HEK293T (cell line): ENCODE measurements around the gene ABR.
"Not testable (repeated sequence)": the region's sequence is repeated elsewhere in the genome, so short reads cannot be mapped to it uniquely, and the experiment has no call there.

Source experiments
- CTCF ChIA-PET: fragments of 350-600 bp; formaldehyde crosslinking; extraction: SDS; loops from one replicate; lab custom pipeline; 2021; ENCODE audit warnings: antibody characterized with exemption, inconsistent platforms; lab: Yijun Ruan, JAX
- POLR2A ChIA-PET: fragments of 350-600 bp; formaldehyde crosslinking; extraction: SDS; loops from one replicate; lab custom pipeline; 2020; ENCODE audit warnings: antibody characterized with exemption, inconsistent platforms; lab: Yijun Ruan, JAX
- DNase-seq: peaks from one replicate; pipeline ENCODE4 v3.0.0; 2012; ENCODE audit warnings: mixed read lengths; ENCODE audit errors: extremely low spot score
- ARNT ChIP-seq: fragments of 450-650 bp; IDR thresholded peaks from 2 replicates; pipeline ENCODE4 v1.6.1; 2017; ENCODE audit warnings: mild to moderate bottlenecking
- BHLHE40 ChIP-seq: fragments of 450-650 bp; IDR thresholded peaks from 2 replicates; pipeline ENCODE4 v1.6.1; 2016; ENCODE audit warnings: mild to moderate bottlenecking, moderate library complexity, borderline replicate concordance
- CTBP1 ChIP-seq: fragments of 450-650 bp; IDR thresholded peaks from 2 replicates; pipeline ENCODE4 v1.6.1; 2016; ENCODE audit warnings: borderline replicate concordance
- ELF4 ChIP-seq: fragments of 450-650 bp; IDR thresholded peaks from 2 replicates; pipeline ENCODE4 v1.6.1; 2017; ENCODE audit warnings: antibody characterized with exemption
- FOXA1 ChIP-seq: fragments of 450-650 bp; IDR thresholded peaks from 2 replicates; pipeline ENCODE4 v1.6.1; 2016; ENCODE audit warnings: mild to moderate bottlenecking
- FOXK2 ChIP-seq: fragments of 450-650 bp; IDR thresholded peaks from 2 replicates; pipeline ENCODE4 v1.6.1; 2016; ENCODE audit warnings: mild to moderate bottlenecking
- FOXM1 ChIP-seq: fragments of 450-650 bp; IDR thresholded peaks from 2 replicates; pipeline ENCODE4 v1.6.1; 2017; ENCODE audit warnings: mild to moderate bottlenecking, borderline replicate concordance
- HDGF ChIP-seq: fragments of 450-650 bp; IDR thresholded peaks from 2 replicates; pipeline ENCODE4 v1.6.1; 2017; ENCODE audit warnings: antibody characterized with exemption, borderline replicate concordance
- L3MBTL2 ChIP-seq: fragments of 450-650 bp; conservative IDR thresholded peaks from 2 replicates; pipeline ENCODE4 v1.6.1; 2016; ENCODE audit warnings: mild to moderate bottlenecking
- LEF1 ChIP-seq: fragments of 450-650 bp; IDR thresholded peaks from 2 replicates; pipeline ENCODE4 v1.6.1; 2017; ENCODE audit warnings: mild to moderate bottlenecking, borderline replicate concordance
- NFRKB ChIP-seq: fragments of 450-650 bp; IDR thresholded peaks from 2 replicates; pipeline ENCODE4 v1.6.1; 2016; ENCODE audit warnings: mild to moderate bottlenecking, moderate library complexity
- SP1 ChIP-seq: fragments of 450-650 bp; IDR thresholded peaks from 2 replicates; pipeline ENCODE4 v1.6.1; 2017
- SUZ12 ChIP-seq: fragments of 450-650 bp; IDR thresholded peaks from 2 replicates; pipeline ENCODE4 v1.6.1; 2016; ENCODE audit warnings: mild to moderate bottlenecking
- TARDBP ChIP-seq: fragments of 450-650 bp; IDR thresholded peaks from 2 replicates; pipeline ENCODE4 v1.6.1; 2016
- ZNF384 ChIP-seq: fragments of 450-650 bp; IDR thresholded peaks from 2 replicates; pipeline ENCODE4 v1.6.1; 2016
- TF ChIP-seq, protein P1 (sequence below): fragments of 450-650 bp; IDR thresholded peaks from 2 replicates; pipeline ENCODE4 v1.6.1; 2016

ABR gene

DNA sequence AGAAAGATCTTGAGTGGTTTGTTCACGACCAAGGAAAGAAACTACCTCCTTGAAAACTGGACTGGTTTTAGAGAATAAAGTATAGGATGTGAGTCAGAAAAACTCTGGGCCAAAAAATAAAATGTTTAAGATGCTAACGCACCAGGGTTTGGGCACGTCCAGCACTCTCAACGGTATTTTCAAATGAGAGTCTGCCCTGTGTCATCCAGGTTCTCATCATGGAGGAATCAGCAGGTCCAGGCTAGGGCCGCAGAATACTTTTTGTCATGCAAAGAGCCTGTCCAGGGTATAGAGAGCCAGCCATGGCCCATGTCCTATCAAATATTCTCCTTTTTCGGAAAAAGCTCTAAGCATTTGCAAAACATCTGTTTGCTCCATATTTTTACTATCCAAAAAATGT, 202.6 kb downstream of the ABR start:
- no peak for DNase-seq
- ChIA-PET POLR2A (interaction anchor here (1.0 to 1.7 kb wide), 2 partner anchors 19 to 71 kb away, joined by 3 to 5 read pairs; partner anchors contain the start of gene TIMM22), CTCF (no interaction called here)
- TF ChIP-seq FOXM1 (no peak), FOXK2 (no peak), SP1 (no peak), L3MBTL2 (no peak), BHLHE40 (no peak), CTBP1 (no peak), ELF4 (no peak), NFRKB (no peak), TARDBP (no peak), SUZ12 (no peak), ZNF384 (no peak), ARNT (no peak), LEF1 (no peak), HDGF (no peak), FOXA1 (no peak)
- TF ChIP-seq, protein P1, sequence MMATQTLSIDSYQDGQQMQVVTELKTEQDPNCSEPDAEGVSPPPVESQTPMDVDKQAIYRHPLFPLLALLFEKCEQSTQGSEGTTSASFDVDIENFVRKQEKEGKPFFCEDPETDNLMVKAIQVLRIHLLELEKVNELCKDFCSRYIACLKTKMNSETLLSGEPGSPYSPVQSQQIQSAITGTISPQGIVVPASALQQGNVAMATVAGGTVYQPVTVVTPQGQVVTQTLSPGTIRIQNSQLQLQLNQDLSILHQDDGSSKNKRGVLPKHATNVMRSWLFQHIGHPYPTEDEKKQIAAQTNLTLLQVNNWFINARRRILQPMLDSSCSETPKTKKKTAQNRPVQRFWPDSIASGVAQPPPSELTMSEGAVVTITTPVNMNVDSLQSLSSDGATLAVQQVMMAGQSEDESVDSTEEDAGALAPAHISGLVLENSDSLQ, result no peak

DNA sequence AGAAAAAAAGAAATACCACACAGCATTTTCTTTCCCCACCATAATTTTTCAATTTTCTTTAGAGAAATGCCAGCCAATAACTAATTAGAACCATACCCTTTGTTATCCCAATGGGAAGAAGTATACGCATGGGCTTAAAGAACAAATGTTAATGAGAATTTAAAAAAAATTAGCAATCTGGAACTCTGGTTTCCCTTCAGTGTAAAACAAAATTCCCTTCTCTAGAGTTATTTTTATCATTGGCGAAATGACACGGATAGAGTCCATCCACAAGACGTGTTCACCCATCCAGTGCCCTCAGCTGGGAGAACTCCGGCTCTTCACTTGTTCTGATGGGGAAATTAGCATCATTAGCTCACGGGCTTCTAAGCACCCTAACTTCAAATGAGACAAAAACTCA, 203.5 kb downstream of the ABR start:
- POLR2A ChIA-PET, result interaction anchor here (1.7 kb wide), 1 partner anchor 20 kb away, joined by 5 read pairs; the partner anchor contains the start of gene TIMM22
- TF ChIP-seq SUZ12, result no peak
- no peak for TF ChIP-seq BHLHE40
- TF ChIP-seq ZNF384, result no peak
- no peak for TF ChIP-seq FOXM1
- TF ChIP-seq HDGF, result no peak
- no peak for TF ChIP-seq ARNT
- CTCF ChIA-PET, result no interaction called here
- no peak for DNase-seq

- TF ChIP-seq ARNT (no peak), NFRKB (no peak), LEF1 (no peak), CTBP1 (no peak)
- TF ChIP-seq, protein P1, result no peak
- no peak for DNase-seq
- ChIA-PET POLR2A (interaction anchor here (0.7 to 1.7 kb wide), 2 partner anchors 21 to 73 kb away, joined by 3 to 5 read pairs; partner anchors contain the start of gene TIMM22), CTCF (interaction anchor here (0.5 kb wide), 1 partner anchor 162 kb away, joined by 3 read pairs; no protein-coding TSS in a partner anchor)
Observed at GRCh38 chr17:975371-975915, 204.3 kb downstream of the ABR start.

DNA sequence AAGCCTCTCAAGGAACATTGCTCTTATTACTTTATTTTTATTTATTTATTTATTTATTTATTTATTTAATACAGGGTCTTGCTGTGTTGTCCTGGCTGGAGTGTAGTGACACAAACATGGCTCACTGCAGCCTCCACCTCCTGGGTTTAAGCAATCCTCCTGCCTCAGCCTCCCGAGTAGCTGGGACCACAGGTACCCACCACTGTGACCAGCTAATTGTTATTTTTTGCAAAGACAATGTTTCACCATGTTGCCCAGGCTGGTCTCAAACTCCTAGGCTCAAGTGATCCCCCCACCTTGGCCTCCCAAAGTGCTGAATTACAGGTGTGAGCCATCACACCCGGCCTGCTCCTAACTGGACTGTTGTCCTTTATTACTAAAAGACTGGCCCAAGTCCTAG, 205.0 kb downstream of the ABR start:
- DNase-seq, POLR2A ChIA-PET: not testable (repeated sequence)
- CTCF ChIA-PET, result interaction anchor here (0.5 kb wide), 1 partner anchor 162 kb away, joined by 3 read pairs; no protein-coding TSS in a partner anchor

- ChIA-PET CTCF (interaction anchor here (0.8 kb wide), 1 partner anchor 8 kb away, joined by 3 read pairs; no protein-coding TSS in a partner anchor), POLR2A (no interaction called here)
- TF ChIP-seq FOXA1 (no peak), CTBP1 (no peak), HDGF (no peak), TARDBP (no peak), ELF4 (no peak), SP1 (no peak), ZNF384 (no peak), LEF1 (no peak), FOXK2 (no peak), NFRKB (no peak), FOXM1 (no peak)
- TF ChIP-seq, protein P1, result no peak
- no peak for DNase-seq
Observed at GRCh38 chr17:973053-973452, 206.7 kb downstream of the ABR start.

- DNase-seq, POLR2A ChIA-PET, CTCF ChIA-PET: not testable (repeated sequence)
Observed at GRCh38 chr17:971861-972260, 207.9 kb downstream of the ABR start.

DNA sequence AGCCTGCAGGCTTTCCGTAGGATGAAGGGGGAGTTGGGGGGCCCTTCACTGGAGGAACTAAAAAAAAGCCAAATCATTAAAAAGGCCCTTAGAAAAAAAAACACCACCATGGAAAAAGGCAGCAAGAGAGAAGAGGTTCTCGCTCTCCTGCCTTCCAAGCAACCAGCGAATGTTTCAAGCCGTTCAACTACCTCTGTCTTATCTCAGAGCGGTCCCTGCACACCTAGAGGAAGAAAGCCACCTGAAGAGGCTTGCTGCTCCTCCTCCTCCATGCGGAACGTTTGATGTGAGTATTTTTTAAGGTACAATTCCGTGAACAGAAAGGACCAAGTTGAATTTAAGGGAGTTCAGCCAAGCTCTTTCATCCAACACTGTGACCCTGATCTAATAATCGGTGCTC, 209.4 kb downstream of the ABR start:
- no peak for DNase-seq
- ChIA-PET CTCF (interaction anchor here (0.7 kb wide), 1 partner anchor 567 kb away, joined by 3 read pairs; no protein-coding TSS in a partner anchor), POLR2A (interaction anchor here (0.6 to 1.5 kb wide), 2 partner anchors 8 to 134 kb away, joined by 3 read pairs; no protein-coding TSS in a partner anchor)
- no peak for TF ChIP-seq ELF4
- TF ChIP-seq ZNF384, result no peak
- no peak for TF ChIP-seq SP1
- TF ChIP-seq LEF1, result no peak
